Esophagus muscularis mucosa (tissue), 3 donors: ENCODE data around the gene PRKCH.

Experiments
- POLR2A ChIP-seq: fragments of 450-650 bp; IDR thresholded peaks from one replicate; pipeline ENCODE4 v1.6.1; 2017; ENCODE audit warnings: antibody characterized with exemption, moderate library complexity, mild to moderate bottlenecking, low read depth
- POLR2AphosphoS5 ChIP-seq, 2 donors: sonication (generic); formaldehyde crosslinking; IDR thresholded peaks; one replicate each; pipeline ENCODE4 v1.6.1; 2017; ENCODE audit warnings: antibody characterized with exemption in 2 of 2
- TF ChIP-seq, protein P1 (sequence below), 3 experiments: fragments of 200-600 bp in 2 of 3; fragments of 450-650 bp in 1 of 3; sonication (generic) in 2 of 3; IDR thresholded peaks; one replicate each; pipeline ENCODE4 v1.5.1; 2017 to 2019; ENCODE audit warnings: antibody characterized with exemption in 3 of 3, mild to moderate bottlenecking in 2 of 3, moderate library complexity in 1 of 3

DNA sequence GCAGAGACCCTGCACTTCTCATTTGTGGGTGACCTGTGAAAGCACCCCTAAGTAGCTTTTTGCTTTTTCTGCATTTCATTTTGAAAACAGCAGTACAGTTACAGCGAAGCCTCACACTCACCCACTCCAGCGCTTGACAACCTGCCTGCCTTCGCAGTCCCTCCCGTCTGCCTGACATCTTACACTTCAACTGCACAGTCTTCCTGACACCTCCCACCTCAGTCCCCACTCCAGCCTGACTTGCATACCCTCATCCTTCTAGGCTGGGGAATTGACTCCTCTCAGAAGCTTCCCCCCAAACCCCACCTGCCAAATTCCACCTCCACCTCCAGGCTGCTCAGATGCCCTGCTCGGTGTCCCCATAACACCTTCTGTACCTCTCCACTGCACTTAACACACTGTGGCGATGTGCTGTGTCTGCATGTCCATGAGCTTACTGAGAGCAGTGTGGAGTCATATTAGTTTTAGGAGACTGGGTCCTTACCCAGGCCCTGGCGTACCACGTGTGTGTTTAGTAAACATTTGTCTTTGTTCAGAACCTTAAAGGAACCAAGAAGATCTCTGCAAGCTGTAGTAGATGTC is 159.4 kb downstream of the PRKCH start:
- no peak for TF ChIP-seq POLR2A
- TF ChIP-seq, protein P1, sequence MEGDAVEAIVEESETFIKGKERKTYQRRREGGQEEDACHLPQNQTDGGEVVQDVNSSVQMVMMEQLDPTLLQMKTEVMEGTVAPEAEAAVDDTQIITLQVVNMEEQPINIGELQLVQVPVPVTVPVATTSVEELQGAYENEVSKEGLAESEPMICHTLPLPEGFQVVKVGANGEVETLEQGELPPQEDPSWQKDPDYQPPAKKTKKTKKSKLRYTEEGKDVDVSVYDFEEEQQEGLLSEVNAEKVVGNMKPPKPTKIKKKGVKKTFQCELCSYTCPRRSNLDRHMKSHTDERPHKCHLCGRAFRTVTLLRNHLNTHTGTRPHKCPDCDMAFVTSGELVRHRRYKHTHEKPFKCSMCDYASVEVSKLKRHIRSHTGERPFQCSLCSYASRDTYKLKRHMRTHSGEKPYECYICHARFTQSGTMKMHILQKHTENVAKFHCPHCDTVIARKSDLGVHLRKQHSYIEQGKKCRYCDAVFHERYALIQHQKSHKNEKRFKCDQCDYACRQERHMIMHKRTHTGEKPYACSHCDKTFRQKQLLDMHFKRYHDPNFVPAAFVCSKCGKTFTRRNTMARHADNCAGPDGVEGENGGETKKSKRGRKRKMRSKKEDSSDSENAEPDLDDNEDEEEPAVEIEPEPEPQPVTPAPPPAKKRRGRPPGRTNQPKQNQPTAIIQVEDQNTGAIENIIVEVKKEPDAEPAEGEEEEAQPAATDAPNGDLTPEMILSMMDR (IDR thresholded peaks at IDR 0.05): no peak
- no peak for TF ChIP-seq POLR2AphosphoS5 (IDR thresholded peaks at IDR 0.05)
